PC-3 (cell line): Measurements from ENCODE around the gene KSR2. TPM values are rescaled to one million over a fixed set of nuclear protein-coding genes. Genes with fewer than 3 reads are reported as not detected.

Source experiments
- ATAC-seq: fragments of 200-7000 bp; cut with Tn5 transposase; 2 replicates; pipeline ENCODE4 v1.9.1; 2020; ENCODE audit warnings: mild to moderate bottlenecking, moderate library complexity
- BruUV-seq: library from RNA; stranded (reverse); fragments of 400-500 nt; replicated peaks from 2 replicates; lab custom pipeline; 2021; lab: Mats Ljungman, UMichigan
- CTCF ChIA-PET: fragments of 300-600 bp; sonication (Branson Sonifier 250); formaldehyde crosslinking; loops from one replicate; lab custom pipeline; 2022; ENCODE audit warnings: antibody characterized with exemption; lab: Charles Lee
- POLR2A ChIA-PET: fragments of 300-600 bp; sonication (Branson Sonifier 250); formaldehyde crosslinking; loops from one replicate; lab custom pipeline; 2022; ENCODE audit warnings: antibody characterized with exemption; ENCODE audit not compliant: unreplicated experiment; lab: Charles Lee
- DNase-seq: peaks from one replicate; pipeline ENCODE4 v3.0.0-alpha.2; 2015
- H2AFZ ChIP-seq: fragments of 300-600 bp; sonication (generic); 2 replicates; pipeline ENCODE4 v1.6.0; 2016; ENCODE audit warnings: antibody characterized with exemption, low read length
- H3F3A ChIP-seq: fragments of 300-600 bp; sonication (generic); one replicate; pipeline ENCODE4 v1.6.0; 2017; ENCODE audit warnings: antibody characterized with exemption, low read length, control low read depth, mild to moderate bottlenecking; ENCODE audit not compliant: unreplicated experiment
- H3K27ac ChIP-seq: fragments of 300-600 bp; sonication (generic); 2 replicates; pipeline ENCODE4 v1.5.1; 2016; ENCODE audit warnings: mild to moderate bottlenecking, low read length
- H3K27me3 ChIP-seq: fragments of 300-600 bp; sonication (generic); 2 replicates; pipeline ENCODE4 v1.6.1; 2016; ENCODE audit warnings: low read length, mixed read lengths
- H3K36me3 ChIP-seq: fragments of 300-600 bp; sonication (generic); 2 replicates; pipeline ENCODE4 v1.6.1; 2016; ENCODE audit warnings: low read depth, mixed run types, low read length, mixed read lengths
- H3K4me1 ChIP-seq: fragments of 300-600 bp; sonication (generic); 2 replicates; pipeline ENCODE4 v1.5.1; 2016; ENCODE audit warnings: low read length; ENCODE audit not compliant: insufficient read depth
- H3K4me2 ChIP-seq: fragments of 300-600 bp; sonication (generic); 2 replicates; pipeline ENCODE4 v1.6.0; 2016; ENCODE audit warnings: low read length
- H3K4me3 ChIP-seq: fragments of 300-600 bp; sonication (generic); 2 replicates; pipeline ENCODE4 v1.5.1; 2016; ENCODE audit warnings: mild to moderate bottlenecking, low read length, mixed read lengths
- H3K79me2 ChIP-seq: fragments of 300-600 bp; sonication (generic); 2 replicates; pipeline ENCODE4 v1.6.1; 2017; ENCODE audit warnings: low read length, mixed read lengths
- H3K9ac ChIP-seq: fragments of 300-600 bp; sonication (generic); 2 replicates; pipeline ENCODE4 v1.6.0; 2016; ENCODE audit warnings: mild to moderate bottlenecking, low read length
- H3K9me2 ChIP-seq: fragments of 300-600 bp; sonication (generic); replicated peaks from 2 replicates; pipeline ENCODE4 v1.6.1; 2016; ENCODE audit warnings: mixed run types, low read length, mixed read lengths
- H3K9me3 ChIP-seq: fragments of 300-600 bp; sonication (generic); 2 replicates; pipeline ENCODE4 v1.6.1; 2016; ENCODE audit warnings: low read length, mixed read lengths
- H4K20me1 ChIP-seq: fragments of 300-600 bp; sonication (generic); 2 replicates; pipeline ENCODE4 v1.6.1; 2016; ENCODE audit warnings: low read length, mixed read lengths
- CTCF ChIP-seq: fragments of 300-600 bp; sonication (generic); conservative IDR thresholded peaks from 2 replicates; pipeline ENCODE4 v1.5.1; 2017; ENCODE audit warnings: antibody characterized with exemption, low read depth, mild to moderate bottlenecking, low read length
- EZH2 ChIP-seq: fragments of 300-600 bp; sonication (generic); IDR thresholded peaks from one replicate; pipeline ENCODE4 v1.6.1; 2017; ENCODE audit warnings: antibody characterized with exemption, mild to moderate bottlenecking, low read length; ENCODE audit not compliant: unreplicated experiment
- EZH2phosphoT487 ChIP-seq: fragments of 300-600 bp; sonication (generic); IDR thresholded peaks from 2 replicates; pipeline ENCODE4 v1.6.1; 2018; ENCODE audit warnings: mild to moderate bottlenecking, antibody characterized with exemption, low read length, borderline replicate concordance
- intact Hi-C: fragments of 100-400 bp; cut with micrococcal nuclease; formaldehyde crosslinking; loops from 2 replicates; pipeline ENCODE4 v1.9.0; 2023
- total RNA-seq: library from RNA; depleted of rRNA; stranded (reverse); fragments of >200 nt; gene quantifications from 2 replicates; pipeline ENCODE4 v1.2.3, GENCODE V29; 2014

Gene KSR2
- total RNA-seq, 1 experiment from 2014 or later: 0.80 TPM

GRCh38 chr12:117430246-117430645, 538.5 kb downstream of the KSR2 start:
- no peaks in the 10 kb centered on the region for H3K9me2 ChIP-seq
- intact Hi-C loops: no loop called here
- no peaks in the 10 kb centered on the region for H3K9me3 ChIP-seq
- H3K27ac ChIP-seq: no peak overlapping the region
- TF ChIP-seq EZH2phosphoT487: no peak
- no peak overlapping the region for H3K4me3 ChIP-seq
- no peaks in the 10 kb centered on the region for H4K20me1 ChIP-seq
- ChIA-PET CTCF (no interaction called here), POLR2A (no interaction called here)
- H3K9ac ChIP-seq: no peak overlapping the region
- no TSS peak for BruUV-seq
- DNase-seq (no peak), ATAC-seq (no peak)
- H3K4me1 ChIP-seq: peaks cover 10% of the 10 kb centered on the region
- peaks cover 19% of the 10 kb centered on the region for H3K27me3 ChIP-seq
- H3K36me3 ChIP-seq: no peaks in the 10 kb centered on the region
- H3K79me2 ChIP-seq: no peaks in the 10 kb centered on the region
- H2AFZ ChIP-seq: no peak overlapping the region
- no peak overlapping the region for H3K4me2 ChIP-seq
- no peaks in the 10 kb centered on the region for H3F3A ChIP-seq

GRCh38 chr12:117427211-117427610, 541.6 kb downstream of the KSR2 start:
- no peaks in the 10 kb centered on the region for H3K36me3 ChIP-seq
- H3K9ac ChIP-seq: no peak overlapping the region
- DNase-seq (no peak), ATAC-seq (no peak)
- H3K4me1 ChIP-seq: peaks cover 4% of the 10 kb centered on the region
- H3K27me3 ChIP-seq: peaks cover 36% of the 10 kb centered on the region
- H4K20me1 ChIP-seq: no peaks in the 10 kb centered on the region
- no peak overlapping the region for H3K4me2 ChIP-seq
- H3F3A ChIP-seq: no peaks in the 10 kb centered on the region
- TF ChIP-seq EZH2phosphoT487: no peak
- TF ChIP-seq CTCF: no peak
- no peak for TF ChIP-seq EZH2
- H3K4me3 ChIP-seq: no peak overlapping the region
- no peaks in the 10 kb centered on the region for H3K79me2 ChIP-seq
- no peaks in the 10 kb centered on the region for H3K9me3 ChIP-seq
- ChIA-PET POLR2A (no interaction called here), CTCF (no interaction called here)
- H3K9me2 ChIP-seq: no peaks in the 10 kb centered on the region
- intact Hi-C loops: no loop called here
- H2AFZ ChIP-seq: no peak overlapping the region
- no peak overlapping the region for H3K27ac ChIP-seq
- BruUV-seq: no TSS peak

- Histone ChIP-seq H3K79me2 (no peaks in the 10 kb centered on the region), H3F3A (no peaks in the 10 kb centered on the region), H3K4me1 (no peaks in the 10 kb centered on the region), H3K9me2 (no peaks in the 10 kb centered on the region), H2AFZ (no peak overlapping the region), H3K27me3 (peaks cover 31% of the 10 kb centered on the region), H3K9me3 (no peaks in the 10 kb centered on the region), H3K4me3 (no peak overlapping the region), H3K4me2 (no peak overlapping the region), H3K27ac (no peak overlapping the region), H3K9ac (no peak overlapping the region), H4K20me1 (no peaks in the 10 kb centered on the region), H3K36me3 (no peaks in the 10 kb centered on the region)
- intact Hi-C loops: no loop called here
- ChIA-PET CTCF (no interaction called here), POLR2A (no interaction called here)
- DNase-seq (no peak), ATAC-seq (no peak)
- no TSS peak for BruUV-seq
- TF ChIP-seq EZH2phosphoT487: no peak
- no peak for TF ChIP-seq EZH2
- TF ChIP-seq CTCF: no peak
These were observed 546.8 kb downstream of the KSR2 start for GRCh38 chr12:117421987-117422386.
